Measurements from ENCODE around the gene CBR1. TPM values are rescaled to one million over a fixed set of nuclear protein-coding genes. Genes with fewer than 3 reads are reported as not detected.

CBR1 gene
- total and polyA plus RNA-seq, 2 of the 13 experiments (the other 11 are each of a cell fraction or from before 2014, with no cell fraction given) = 33.7 to 38.7 TPM

DNA sequence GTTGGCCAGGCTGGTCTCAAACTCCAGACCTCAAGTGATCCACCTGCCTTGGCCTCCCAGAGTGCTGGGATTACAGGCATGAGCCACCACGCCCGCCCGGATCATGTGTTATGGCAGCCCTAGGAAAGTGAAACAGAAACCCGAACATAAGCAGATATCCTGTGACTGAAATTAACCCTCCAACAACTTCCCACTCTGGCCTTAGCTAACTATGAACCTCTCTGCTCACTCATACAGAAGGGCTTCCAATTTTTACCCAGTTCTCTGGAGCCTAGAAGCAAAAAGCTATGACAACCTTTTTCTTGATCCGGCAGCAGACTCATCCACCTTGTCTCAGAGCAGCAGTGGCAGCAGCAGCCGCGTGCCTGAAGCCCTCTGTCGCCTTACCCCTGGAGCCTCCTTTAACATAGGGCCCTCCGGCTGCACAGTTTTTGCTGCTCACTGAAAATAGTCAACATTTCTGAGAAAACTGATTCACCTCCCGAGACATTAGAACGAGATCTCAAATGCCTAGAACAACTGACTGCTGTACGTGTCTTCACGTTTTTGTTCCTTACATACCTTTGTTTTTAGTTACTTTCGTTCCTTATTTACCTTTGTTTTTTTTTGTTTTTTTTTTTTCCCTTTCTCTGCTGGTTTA lies 9.3 kb downstream of the CBR1 start (continued):
- TF ChIP-seq, protein P1, sequence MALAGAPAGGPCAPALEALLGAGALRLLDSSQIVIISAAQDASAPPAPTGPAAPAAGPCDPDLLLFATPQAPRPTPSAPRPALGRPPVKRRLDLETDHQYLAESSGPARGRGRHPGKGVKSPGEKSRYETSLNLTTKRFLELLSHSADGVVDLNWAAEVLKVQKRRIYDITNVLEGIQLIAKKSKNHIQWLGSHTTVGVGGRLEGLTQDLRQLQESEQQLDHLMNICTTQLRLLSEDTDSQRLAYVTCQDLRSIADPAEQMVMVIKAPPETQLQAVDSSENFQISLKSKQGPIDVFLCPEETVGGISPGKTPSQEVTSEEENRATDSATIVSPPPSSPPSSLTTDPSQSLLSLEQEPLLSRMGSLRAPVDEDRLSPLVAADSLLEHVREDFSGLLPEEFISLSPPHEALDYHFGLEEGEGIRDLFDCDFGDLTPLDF (CRISPR knock-in tag; IDR thresholded peaks at IDR 0.05) = no peak
- no peak for TF ChIP-seq ZIK1 (CRISPR knock-in tag; IDR thresholded peaks at IDR 0.05; ENCODE audit: borderline replicate concordance, low read depth)
- TF ChIP-seq, protein P2, sequence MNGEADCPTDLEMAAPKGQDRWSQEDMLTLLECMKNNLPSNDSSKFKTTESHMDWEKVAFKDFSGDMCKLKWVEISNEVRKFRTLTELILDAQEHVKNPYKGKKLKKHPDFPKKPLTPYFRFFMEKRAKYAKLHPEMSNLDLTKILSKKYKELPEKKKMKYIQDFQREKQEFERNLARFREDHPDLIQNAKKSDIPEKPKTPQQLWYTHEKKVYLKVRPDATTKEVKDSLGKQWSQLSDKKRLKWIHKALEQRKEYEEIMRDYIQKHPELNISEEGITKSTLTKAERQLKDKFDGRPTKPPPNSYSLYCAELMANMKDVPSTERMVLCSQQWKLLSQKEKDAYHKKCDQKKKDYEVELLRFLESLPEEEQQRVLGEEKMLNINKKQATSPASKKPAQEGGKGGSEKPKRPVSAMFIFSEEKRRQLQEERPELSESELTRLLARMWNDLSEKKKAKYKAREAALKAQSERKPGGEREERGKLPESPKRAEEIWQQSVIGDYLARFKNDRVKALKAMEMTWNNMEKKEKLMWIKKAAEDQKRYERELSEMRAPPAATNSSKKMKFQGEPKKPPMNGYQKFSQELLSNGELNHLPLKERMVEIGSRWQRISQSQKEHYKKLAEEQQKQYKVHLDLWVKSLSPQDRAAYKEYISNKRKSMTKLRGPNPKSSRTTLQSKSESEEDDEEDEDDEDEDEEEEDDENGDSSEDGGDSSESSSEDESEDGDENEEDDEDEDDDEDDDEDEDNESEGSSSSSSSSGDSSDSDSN (CRISPR knock-in tag; IDR thresholded peaks at IDR 0.05) = 0 out of 2 replicates have a peak, but pooled peaks have one; percentile 21
- TF ChIP-seq NFKBIZ (CRISPR knock-in tag; IDR thresholded peaks at IDR 0.05) = no peak
- TF ChIP-seq, protein P3, sequence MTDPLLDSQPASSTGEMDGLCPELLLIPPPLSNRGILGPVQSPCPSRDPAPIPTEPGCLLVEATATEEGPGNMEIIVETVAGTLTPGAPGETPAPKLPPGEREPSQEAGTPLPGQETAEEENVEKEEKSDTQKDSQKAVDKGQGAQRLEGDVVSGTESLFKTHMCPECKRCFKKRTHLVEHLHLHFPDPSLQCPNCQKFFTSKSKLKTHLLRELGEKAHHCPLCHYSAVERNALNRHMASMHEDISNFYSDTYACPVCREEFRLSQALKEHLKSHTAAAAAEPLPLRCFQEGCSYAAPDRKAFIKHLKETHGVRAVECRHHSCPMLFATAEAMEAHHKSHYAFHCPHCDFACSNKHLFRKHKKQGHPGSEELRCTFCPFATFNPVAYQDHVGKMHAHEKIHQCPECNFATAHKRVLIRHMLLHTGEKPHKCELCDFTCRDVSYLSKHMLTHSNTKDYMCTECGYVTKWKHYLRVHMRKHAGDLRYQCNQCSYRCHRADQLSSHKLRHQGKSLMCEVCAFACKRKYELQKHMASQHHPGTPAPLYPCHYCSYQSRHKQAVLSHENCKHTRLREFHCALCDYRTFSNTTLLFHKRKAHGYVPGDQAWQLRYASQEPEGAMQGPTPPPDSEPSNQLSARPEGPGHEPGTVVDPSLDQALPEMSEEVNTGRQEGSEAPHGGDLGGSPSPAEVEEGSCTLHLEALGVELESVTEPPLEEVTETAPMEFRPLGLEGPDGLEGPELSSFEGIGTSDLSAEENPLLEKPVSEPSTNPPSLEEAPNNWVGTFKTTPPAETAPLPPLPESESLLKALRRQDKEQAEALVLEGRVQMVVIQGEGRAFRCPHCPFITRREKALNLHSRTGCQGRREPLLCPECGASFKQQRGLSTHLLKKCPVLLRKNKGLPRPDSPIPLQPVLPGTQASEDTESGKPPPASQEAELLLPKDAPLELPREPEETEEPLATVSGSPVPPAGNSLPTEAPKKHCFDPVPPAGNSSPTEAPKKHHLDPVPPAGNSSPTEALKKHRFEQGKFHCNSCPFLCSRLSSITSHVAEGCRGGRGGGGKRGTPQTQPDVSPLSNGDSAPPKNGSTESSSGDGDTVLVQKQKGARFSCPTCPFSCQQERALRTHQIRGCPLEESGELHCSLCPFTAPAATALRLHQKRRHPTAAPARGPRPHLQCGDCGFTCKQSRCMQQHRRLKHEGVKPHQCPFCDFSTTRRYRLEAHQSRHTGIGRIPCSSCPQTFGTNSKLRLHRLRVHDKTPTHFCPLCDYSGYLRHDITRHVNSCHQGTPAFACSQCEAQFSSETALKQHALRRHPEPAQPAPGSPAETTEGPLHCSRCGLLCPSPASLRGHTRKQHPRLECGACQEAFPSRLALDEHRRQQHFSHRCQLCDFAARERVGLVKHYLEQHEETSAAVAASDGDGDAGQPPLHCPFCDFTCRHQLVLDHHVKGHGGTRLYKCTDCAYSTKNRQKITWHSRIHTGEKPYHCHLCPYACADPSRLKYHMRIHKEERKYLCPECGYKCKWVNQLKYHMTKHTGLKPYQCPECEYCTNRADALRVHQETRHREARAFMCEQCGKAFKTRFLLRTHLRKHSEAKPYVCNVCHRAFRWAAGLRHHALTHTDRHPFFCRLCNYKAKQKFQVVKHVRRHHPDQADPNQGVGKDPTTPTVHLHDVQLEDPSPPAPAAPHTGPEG (CRISPR knock-in tag; IDR thresholded peaks at IDR 0.05) = peak; percentile 99
- TF ChIP-seq, protein P4, sequence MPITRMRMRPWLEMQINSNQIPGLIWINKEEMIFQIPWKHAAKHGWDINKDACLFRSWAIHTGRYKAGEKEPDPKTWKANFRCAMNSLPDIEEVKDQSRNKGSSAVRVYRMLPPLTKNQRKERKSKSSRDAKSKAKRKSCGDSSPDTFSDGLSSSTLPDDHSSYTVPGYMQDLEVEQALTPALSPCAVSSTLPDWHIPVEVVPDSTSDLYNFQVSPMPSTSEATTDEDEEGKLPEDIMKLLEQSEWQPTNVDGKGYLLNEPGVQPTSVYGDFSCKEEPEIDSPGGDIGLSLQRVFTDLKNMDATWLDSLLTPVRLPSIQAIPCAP (CRISPR knock-in tag; IDR thresholded peaks at IDR 0.05; ENCODE audit: low read depth) = 0 out of 2 replicates have a peak, but pooled peaks have one; percentile 30
- no peak for TF ChIP-seq ZNF883 (CRISPR knock-in tag; IDR thresholded peaks at IDR 0.05; ENCODE audit: not compliant biosample characterization)
- TF ChIP-seq AKAP8 (CRISPR knock-in tag; IDR thresholded peaks at IDR 0.05) = no peak
- no peak for TF ChIP-seq FOXO1 (CRISPR knock-in tag; IDR thresholded peaks at IDR 0.05)
- TF ChIP-seq NR2F1 (CRISPR knock-in tag; IDR thresholded peaks at IDR 0.05) = no peak
- TF ChIP-seq, protein P5, sequence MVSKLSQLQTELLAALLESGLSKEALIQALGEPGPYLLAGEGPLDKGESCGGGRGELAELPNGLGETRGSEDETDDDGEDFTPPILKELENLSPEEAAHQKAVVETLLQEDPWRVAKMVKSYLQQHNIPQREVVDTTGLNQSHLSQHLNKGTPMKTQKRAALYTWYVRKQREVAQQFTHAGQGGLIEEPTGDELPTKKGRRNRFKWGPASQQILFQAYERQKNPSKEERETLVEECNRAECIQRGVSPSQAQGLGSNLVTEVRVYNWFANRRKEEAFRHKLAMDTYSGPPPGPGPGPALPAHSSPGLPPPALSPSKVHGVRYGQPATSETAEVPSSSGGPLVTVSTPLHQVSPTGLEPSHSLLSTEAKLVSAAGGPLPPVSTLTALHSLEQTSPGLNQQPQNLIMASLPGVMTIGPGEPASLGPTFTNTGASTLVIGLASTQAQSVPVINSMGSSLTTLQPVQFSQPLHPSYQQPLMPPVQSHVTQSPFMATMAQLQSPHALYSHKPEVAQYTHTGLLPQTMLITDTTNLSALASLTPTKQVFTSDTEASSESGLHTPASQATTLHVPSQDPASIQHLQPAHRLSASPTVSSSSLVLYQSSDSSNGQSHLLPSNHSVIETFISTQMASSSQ (IDR thresholded peaks at IDR 0.05; ENCODE audit: low read depth) = no peak
- TF ChIP-seq, protein P5 (CRISPR knock-in tag; IDR thresholded peaks at IDR 0.05; ENCODE audit: borderline replicate concordance) = no peak
